Heart left ventricle (tissue), 16 donors: Measurements from ENCODE around the gene ETV6. TPM values are rescaled to one million over a fixed set of nuclear protein-coding genes. Genes with fewer than 3 reads are reported as not detected.

Experiments
- ATAC-seq, 4 donors: fragments of 200-7000 bp; cut with Tn5 transposase; one replicate each; pipeline ENCODE4 v1.9.1; 2020 to 2022; ENCODE audit warnings: moderate library complexity in 4 of 4, mild to moderate bottlenecking in 3 of 4, moderate number of reproducible peaks in 1 of 4
- DNase-seq, 5 donors: peaks; one replicate each; pipeline ENCODE4 v3.0.0-alpha.2; 2020
- H3K27ac ChIP-seq, 12 donors: fragments of 200-600 bp; sonication (generic) in 4 of 12; one replicate each; pipeline versions ENCODE4 v1.5.0 to v1.8.0; 2016 to 2022; ENCODE audit warnings: mild to moderate bottlenecking in 2 of 12
- H3K27me3 ChIP-seq, 9 donors: fragments of 200-600 bp; sonication (generic) in 2 of 9; one replicate each; pipeline versions ENCODE4 v1.5.1 to v1.8.0; 2016 to 2022; ENCODE audit warnings: mild to moderate bottlenecking in 3 of 9
- H3K36me3 ChIP-seq, 9 donors: fragments of 200-600 bp; sonication (generic) in 2 of 9; one replicate each; pipeline versions ENCODE4 v1.5.0 to v1.8.0; 2018 to 2022; ENCODE audit warnings: mild to moderate bottlenecking in 2 of 9
- H3K4me1 ChIP-seq, 12 donors: fragments of 200-600 bp; sonication (generic) in 4 of 12; one replicate each; pipeline versions ENCODE4 v1.5.0 to v1.8.0; 2016 to 2022; ENCODE audit warnings: mild to moderate bottlenecking in 3 of 12
- H3K4me3 ChIP-seq, 12 donors: fragments of 200-600 bp; sonication (generic) in 4 of 12; one replicate each; pipeline versions ENCODE4 v1.5.0 to v1.8.0; 2017 to 2022; ENCODE audit warnings: mild to moderate bottlenecking in 9 of 12, moderate library complexity in 4 of 12
- H3K9me3 ChIP-seq, 12 donors: fragments of 200-600 bp; sonication (generic) in 4 of 12; one replicate each; pipeline versions ENCODE4 v1.5.0 to v1.8.0; 2016 to 2022; ENCODE audit warnings: mild to moderate bottlenecking in 1 of 12
- CTCF ChIP-seq, 12 donors: fragments of 200-600 bp; sonication (generic) in 4 of 12; IDR thresholded peaks; one replicate each; pipeline versions ENCODE4 v1.5.0 to v1.8.0; 2018 to 2022; ENCODE audit warnings: antibody characterized with exemption in 12 of 12, mild to moderate bottlenecking in 5 of 12
- POLR2A ChIP-seq, 2 donors: fragments of 450-650 bp; IDR thresholded peaks; one replicate each; pipeline ENCODE4 v1.6.1; 2017; ENCODE audit warnings: antibody characterized with exemption in 2 of 2, mild to moderate bottlenecking in 2 of 2, moderate library complexity in 2 of 2
- WGBS, 4 donors: extraction: QIAGEN DNeasy Blood & Tissue Kit in 2 of 4; methylation state at CpG; one replicate each; pipeline versions ENCODE4 v1.1.5 to v1.1.7; 2013 to 2018; 5-methylcytosine and 5-hydroxymethylcytosine counted together
- intact Hi-C, 10 donors: fragments of 100-400 bp; cut with DNase I; formaldehyde crosslinking; loops; one replicate each; pipeline versions ENCODE4 v1.11.1 to v1.14.2; 2022
- polyA plus RNA-seq, 2 donors: library from polyadenylated mRNA; stranded (reverse); fragments of 200-250 nt; gene quantifications; one replicate each; pipeline ENCODE4 v1.2.3, GENCODE V29; 2013
- total RNA-seq, 9 donors: library from RNA; depleted of rRNA in 2 of 9; stranded (reverse); fragments of >200 nt in 2 of 9; fragmentation: NEBNext Ultra II Directional in 3 of 9; extraction: Animal tissue kit (Norgen Biotek cat#: 25700) in 3 of 9; gene quantifications; one replicate each; pipeline versions ENCODE4 v1.1.0 to v1.2.4, GENCODE V29; 2016 to 2023
- donor health status: ischemic (EF 13 %, LVEDD 7.1; RV severe dilation, severe dysfunction).
- donor health status: healthy with polysubstance abuse.
- donor health status: DM: no; HTN: yes; CAD: no.
- donor health status: DM: no; HTN: no; CAD: no.
- donor health status: ischemic (EF 25% LVEDD 6.9; RV normal size, moderate dysfunction).
- donor health status: ischemic (EF 25% LVEDD 5.7; RV mildly dilated, moderate dysfunction).
- donor health status: healthy.
- donor health status: DM: yes; HTN: yes; CAD: no.
- donor health status: ischemic (EF 35%, LVEDD 5.7; RV mildly dilated, moderate dysfunction).
- donor health status: nonischemic (EF 11% LVEDD 7.7; RV severe dilation, severe dysfunction).
- donor health status: DM: yes; HTN: yes; CAD: no.
- donor health status: PGD.
- donor health status: ischemic (EF 29% LVEDD 5.4; RV normal size, mild dysfunction).
- donor health status: nonischemic (EF 23%, LVEDD 6.1; RV moderate dilation, normal function).

The ETV6 gene
- total and polyA plus RNA-seq, 11 donors: 3.9 to 37.3 (median 12.4) TPM

DNA sequence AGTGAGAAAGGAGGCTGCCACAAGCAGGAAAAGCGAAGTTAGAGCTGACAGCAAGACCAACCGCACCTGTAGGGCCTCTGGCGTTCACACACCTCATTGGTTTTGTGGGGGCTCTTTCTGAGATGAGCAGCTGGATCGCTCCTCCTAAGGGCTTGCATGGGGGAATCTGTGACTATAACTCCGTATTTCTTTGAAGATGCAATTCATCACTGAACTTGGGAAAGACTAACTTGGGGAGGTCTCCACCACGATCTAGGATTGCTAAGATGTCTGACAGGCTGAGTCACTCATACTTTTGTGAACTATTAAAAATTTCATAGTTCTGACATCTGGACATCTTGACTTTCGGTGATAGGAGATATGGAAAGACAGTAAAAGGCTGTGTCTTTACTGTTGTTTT lies 173.6 kb downstream of the ETV6 start:
- Histone ChIP-seq H3K4me3 (no peak overlapping the region), H3K27me3 (no peaks in the 10 kb centered on the region), H3K9me3 (no peaks in the 10 kb centered on the region), H3K27ac (peak overlapping the region in 1 of 12 donors; percentile 81), H3K4me1 (peaks cover 0 to 62% (median 23%) of the 10 kb centered on the region in 12 donors), H3K36me3 (peaks cover 0 to 9% (median 0%) of the 10 kb centered on the region in 9 donors)
- no peak for ATAC-seq
- no peak for DNase-seq
- TF ChIP-seq CTCF (IDR thresholded peaks at IDR 0.05) (no peak), POLR2A (IDR thresholded peaks at IDR 0.05) (no peak)
- intact Hi-C loops: no loop called here
- 83 to 91% (median 88%) methylated on average over 7 of the region's 7 CpGs for WGBS, 4 donors

DNA sequence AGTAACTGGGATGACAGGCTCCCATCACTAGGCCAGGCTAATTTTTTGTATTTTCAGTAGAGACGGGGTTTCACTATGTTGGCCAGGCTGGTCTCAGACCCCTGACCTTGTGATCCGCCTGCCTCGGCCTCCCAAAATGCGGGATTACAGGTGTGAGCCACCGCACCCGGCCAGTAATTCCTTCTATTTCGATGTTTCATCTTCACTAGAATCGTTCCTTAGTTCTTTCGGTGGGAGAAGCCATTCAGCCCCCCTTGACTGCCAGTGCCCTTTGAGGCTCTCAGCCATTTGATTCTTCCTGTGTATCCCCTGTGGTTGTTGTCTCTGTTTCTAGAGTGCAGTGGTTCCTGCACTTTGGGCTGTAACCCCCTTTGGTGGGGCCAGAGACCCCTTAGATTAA lies 174.1 kb downstream of the ETV6 start:
- peaks cover 0 to 68% (median 25%) of the 10 kb centered on the region in 12 donors for H3K4me1 ChIP-seq
- intact Hi-C loops: no loop called here
- no peak for ATAC-seq
- H3K36me3 ChIP-seq: peaks cover 0 to 9% (median 0%) of the 10 kb centered on the region in 9 donors
- no peak overlapping the region for H3K4me3 ChIP-seq
- H3K27ac ChIP-seq: peak overlapping the region in 1 of 12 donors; percentile 81
- no peaks in the 10 kb centered on the region for H3K27me3 ChIP-seq
- WGBS, 4 donors: 97 to 98% (median 98%) methylated on average over 9 of the region's 9 CpGs
- H3K9me3 ChIP-seq: no peaks in the 10 kb centered on the region
- DNase-seq: no peak
- TF ChIP-seq CTCF (IDR thresholded peaks at IDR 0.05) (no peak), POLR2A (IDR thresholded peaks at IDR 0.05) (no peak)

DNA sequence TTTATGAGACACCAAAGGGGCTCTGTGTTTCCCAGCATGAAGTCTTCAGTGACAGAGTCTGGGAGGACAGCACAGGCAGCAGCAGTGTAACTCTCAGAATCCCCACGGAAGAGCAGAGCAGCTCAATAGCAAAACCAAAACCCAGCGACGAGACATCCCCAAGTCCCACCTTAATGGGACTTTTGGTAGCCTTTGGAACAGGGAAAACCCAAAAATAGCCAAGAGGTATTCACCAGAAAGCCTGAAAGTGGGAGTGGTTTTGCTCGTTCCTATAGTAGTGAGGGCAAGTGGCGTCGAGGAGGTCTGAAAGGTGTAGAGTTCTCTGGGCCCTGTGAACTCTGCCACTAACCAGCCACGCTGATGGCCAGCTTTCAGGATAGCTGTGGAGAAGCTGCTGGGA lies 174.6 kb downstream of the ETV6 start:
- peaks cover 0 to 73% (median 27%) of the 10 kb centered on the region in 12 donors for H3K4me1 ChIP-seq
- no peak for DNase-seq
- ATAC-seq: no peak
- TF ChIP-seq CTCF (IDR thresholded peaks at IDR 0.05) (no peak), POLR2A (IDR thresholded peaks at IDR 0.05) (no peak)
- intact Hi-C loops: no loop called here
- H3K9me3 ChIP-seq: no peaks in the 10 kb centered on the region
- peaks cover 0 to 11% (median 0%) of the 10 kb centered on the region in 9 donors for H3K36me3 ChIP-seq
- no peak overlapping the region for H3K27ac ChIP-seq
- H3K27me3 ChIP-seq: no peaks in the 10 kb centered on the region
- 89 to 99% (median 94%) methylated on average over 7 of the region's 7 CpGs for WGBS, 4 donors
- H3K4me3 ChIP-seq: no peak overlapping the region

DNA sequence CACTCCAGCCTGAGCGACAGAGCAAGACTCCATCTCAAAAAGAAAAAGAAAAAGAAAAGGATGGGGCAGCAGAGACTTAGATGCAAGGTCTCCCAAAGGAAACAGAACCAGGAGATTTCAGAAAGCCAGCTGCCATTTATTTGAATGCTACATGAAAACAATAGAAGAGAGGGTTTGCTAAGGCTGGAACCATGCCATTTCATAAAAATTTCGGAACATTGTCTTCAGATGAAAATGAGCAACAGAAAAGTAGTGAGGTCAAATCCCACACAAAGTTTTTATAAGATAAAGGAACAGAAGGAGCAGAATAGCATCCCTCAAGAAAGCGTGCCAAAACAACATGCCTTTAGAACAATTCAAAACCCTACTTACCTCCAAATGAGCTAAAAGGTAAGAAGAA lies 175.3 kb downstream of the ETV6 start:
- DNase-seq (no peak), ATAC-seq (no peak)
- WGBS, 4 donors: 74 to 90% (median 82%) methylated on average over 3 of the region's 3 CpGs
- Histone ChIP-seq H3K4me3 (no peak overlapping the region), H3K27ac (no peak overlapping the region), H3K4me1 (peaks cover 0 to 79% (median 33%) of the 10 kb centered on the region in 12 donors), H3K36me3 (peaks cover 0 to 14% (median 0%) of the 10 kb centered on the region in 9 donors), H3K9me3 (no peaks in the 10 kb centered on the region), H3K27me3 (no peaks in the 10 kb centered on the region)
- intact Hi-C loops: no loop called here
- TF ChIP-seq POLR2A (IDR thresholded peaks at IDR 0.05) (no peak), CTCF (IDR thresholded peaks at IDR 0.05) (no peak)
